IgD-negative memory B cell (primary cell): ENCODE measurements around the gene LMTK3. TPM values are rescaled to one million over a fixed set of nuclear protein-coding genes. Genes with fewer than 3 reads are reported as not detected.

ENCODE experiments used
- H3K27ac Mint-ChIP-seq, 3 donors: one replicate each; pipeline ENCODE4 v1.8.0; 2020 to 2022; ENCODE audit warnings: mild to moderate bottlenecking in 3 of 3, mixed read lengths in 3 of 3, moderate library complexity in 1 of 3
- H3K27me3 Mint-ChIP-seq: one replicate; pipeline ENCODE4 v1.8.0; 2021; ENCODE audit warnings: mixed read lengths
- H3K36me3 Mint-ChIP-seq: one replicate; pipeline ENCODE4 v1.8.0; 2020; ENCODE audit warnings: mild to moderate bottlenecking, mixed read lengths
- H3K4me1 Mint-ChIP-seq, 3 donors: one replicate each; pipeline ENCODE4 v1.8.0; 2020 to 2022; ENCODE audit warnings: mixed read lengths in 3 of 3, mild to moderate bottlenecking in 1 of 3
- H3K4me3 Mint-ChIP-seq, 4 donors: one replicate each; pipeline ENCODE4 v1.8.0; 2020 to 2022; ENCODE audit warnings: mild to moderate bottlenecking in 4 of 4, mixed read lengths in 4 of 4, moderate library complexity in 3 of 4
- H3K9me3 Mint-ChIP-seq, 3 donors: one replicate each; pipeline ENCODE4 v1.8.0; 2020 to 2021; ENCODE audit warnings: mixed read lengths in 3 of 3, mild to moderate bottlenecking in 1 of 3
- polyA plus RNA-seq: library from polyadenylated mRNA; unstranded; fragments of 300-500 nt; fragmentation: Illumina TruSeq; gene quantifications from one replicate; pipeline ENCODE4 v1.2.3, GENCODE V29; 2021

Gene LMTK3
- polyA plus RNA-seq, 1 donor from 2014 or later = not detected

DNA sequence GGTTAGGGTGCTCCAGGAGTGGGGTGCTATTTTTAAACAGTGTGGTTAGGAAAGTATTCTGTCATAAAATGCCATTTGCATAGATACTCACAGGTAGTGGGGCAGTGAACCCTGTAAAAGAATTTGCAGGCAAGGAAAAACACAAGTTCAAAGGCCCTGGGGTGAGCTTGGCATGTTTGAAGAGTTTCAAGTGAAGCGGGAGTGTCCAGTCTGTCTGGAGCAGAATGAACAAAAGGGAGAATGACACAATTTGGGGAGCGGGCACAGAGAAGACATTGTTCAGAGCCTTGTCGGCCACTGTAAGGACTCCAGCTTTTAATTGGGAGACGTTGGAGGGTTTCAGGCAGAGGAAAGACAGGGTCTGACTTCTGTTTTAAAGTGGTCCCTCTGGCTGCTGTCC is 63.1 kb downstream of the LMTK3 start:
- Mint-ChIP-seq H3K4me1 (peaks cover 17 to 24% (median 22%) of the 10 kb centered on the region in 3 donors), H3K36me3 (peaks cover 1% of the 10 kb centered on the region), H3K4me3 (peak overlapping the region in 1 of 4 donors; percentile 79), H3K9me3 (no peaks in the 10 kb centered on the region), H3K27ac (no peak overlapping the region), H3K27me3 (peaks cover 6% of the 10 kb centered on the region)

DNA sequence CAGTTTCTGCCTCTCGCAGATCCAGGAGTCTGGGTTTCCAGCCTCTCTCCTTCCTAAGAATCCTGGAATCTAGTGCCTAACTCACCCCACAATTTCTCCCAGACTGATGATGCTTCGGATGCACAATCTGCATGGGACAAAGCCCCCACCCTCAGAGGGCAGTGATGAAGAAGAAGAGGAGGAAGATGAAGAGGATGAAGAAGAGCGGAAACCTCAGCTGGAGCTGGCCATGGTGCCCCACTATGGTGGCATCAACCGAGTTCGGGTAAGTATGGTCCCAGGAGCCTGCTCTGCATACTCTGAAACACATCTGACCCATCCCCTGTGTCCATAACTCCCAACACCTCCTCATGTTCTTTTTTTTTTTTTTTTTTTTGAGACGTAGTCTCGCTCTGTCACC is 65.1 kb downstream of the LMTK3 start:
- Mint-ChIP-seq H3K27ac (peak overlapping the region in 2 of 3 donors; percentile 78 to 98), H3K4me1 (peaks cover 17 to 24% (median 22%) of the 10 kb centered on the region in 3 donors), H3K4me3 (peak overlapping the region; percentile 94 to 100 (median 98)), H3K9me3 (no peaks in the 10 kb centered on the region), H3K36me3 (peaks cover 1% of the 10 kb centered on the region), H3K27me3 (peaks cover 9% of the 10 kb centered on the region)

DNA sequence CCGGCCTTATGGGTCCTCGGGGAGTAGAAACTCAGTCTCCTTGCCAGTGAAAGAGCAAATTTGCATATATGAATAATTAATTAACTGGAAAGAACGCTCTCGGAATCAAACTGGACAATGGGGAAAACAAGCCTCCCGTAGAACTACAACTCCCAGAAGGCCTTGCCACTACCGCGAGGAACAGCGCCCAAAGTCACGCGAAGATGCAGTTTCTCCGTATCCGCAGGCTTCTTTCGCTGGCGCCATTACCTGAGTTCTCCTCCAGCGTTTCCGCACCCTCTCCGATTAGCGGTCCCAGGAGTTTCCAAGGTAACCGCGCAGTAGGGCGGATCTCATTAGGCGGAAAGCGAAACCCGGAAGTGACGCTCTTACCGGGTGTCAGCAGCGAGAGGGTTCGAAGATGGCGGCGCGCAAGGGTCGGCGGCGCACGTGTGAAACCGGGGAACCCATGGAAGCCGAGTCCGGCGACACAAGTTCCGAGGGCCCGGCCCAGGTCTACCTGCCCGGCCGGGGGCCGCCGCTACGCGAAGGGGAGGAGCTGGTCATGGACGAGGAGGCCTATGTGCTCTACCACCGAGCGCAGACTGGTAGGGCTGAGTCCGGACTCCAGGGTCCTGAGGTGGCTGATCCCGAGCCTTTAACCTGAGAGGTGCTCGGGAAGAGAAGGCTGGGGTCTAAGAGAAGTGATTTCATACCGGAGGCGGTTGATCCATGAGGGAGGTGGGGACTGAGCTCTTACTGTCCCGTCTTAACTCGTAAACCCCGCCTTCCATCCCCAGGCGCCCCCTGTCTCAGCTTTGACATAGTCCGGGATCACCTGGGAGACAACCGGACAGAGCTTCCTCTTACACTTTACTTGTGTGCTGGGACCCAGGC is 65.8 kb downstream of the LMTK3 start, which contains the start of gene GRWD1:
Gene GRWD1 (plus strand): TSS at position 378 of the 876 bp plus-strand sequence. CDS start 23 bp downstream, at position 401.
- Mint-ChIP-seq H3K36me3 (peaks cover 1% of the 10 kb centered on the region), H3K27ac (peak within 1 kb of the TSS; percentile 78 to 100 (median 98)), H3K9me3 (no peaks in the 10 kb centered on the region), H3K4me1 (peaks cover 17 to 24% (median 22%) of the 10 kb centered on the region in 3 donors), H3K4me3 (peak within 1 kb of the TSS; percentile 94 to 100 (median 98)), H3K27me3 (peaks cover 12% of the 10 kb centered on the region)

DNA sequence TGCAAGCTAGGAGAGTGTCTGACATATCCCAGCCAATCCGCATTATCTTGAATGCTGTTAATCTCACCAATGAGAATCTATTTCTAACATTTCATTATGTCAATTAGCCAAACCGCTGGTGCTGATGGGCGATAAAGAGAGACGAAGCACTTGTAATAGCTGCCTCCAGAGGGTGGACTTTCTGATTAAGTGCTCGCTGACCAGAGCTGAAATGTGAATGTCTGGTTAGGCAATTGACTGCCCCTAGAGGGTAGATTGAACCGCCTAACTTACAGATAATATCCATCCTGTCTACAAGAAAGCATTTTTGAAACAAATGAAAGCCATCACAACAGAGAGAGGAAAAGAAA is 66.4 kb downstream of the LMTK3 start:
- Mint-ChIP-seq H3K27ac (peak overlapping the region; percentile 78 to 100 (median 98)), H3K9me3 (no peaks in the 10 kb centered on the region), H3K36me3 (no peaks in the 10 kb centered on the region), H3K4me1 (peaks cover 17 to 24% (median 22%) of the 10 kb centered on the region in 3 donors), H3K4me3 (peak overlapping the region; percentile 94 to 100 (median 98)), H3K27me3 (peaks cover 12% of the 10 kb centered on the region)

DNA sequence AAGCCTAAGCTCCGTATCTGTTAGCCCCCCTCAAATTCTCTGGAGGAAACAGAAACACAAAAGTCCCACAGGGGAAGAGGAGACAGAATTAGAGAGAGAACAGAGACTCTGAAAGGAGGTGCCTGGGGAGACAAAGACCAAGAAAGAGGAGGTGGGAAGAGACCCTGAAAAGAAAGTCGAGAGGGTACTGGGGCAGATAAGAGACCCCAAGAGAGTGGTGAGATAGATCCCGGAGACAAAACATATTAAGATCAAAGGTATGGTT is 66.8 kb downstream of the LMTK3 start:
- H3K4me1 Mint-ChIP-seq = peaks cover 17 to 24% (median 22%) of the 10 kb centered on the region in 3 donors
- H3K27ac Mint-ChIP-seq = peak overlapping the region; percentile 78 to 100 (median 98)
- H3K4me3 Mint-ChIP-seq = peak overlapping the region; percentile 94 to 100 (median 98)
- H3K36me3 Mint-ChIP-seq = no peaks in the 10 kb centered on the region
- H3K9me3 Mint-ChIP-seq = no peaks in the 10 kb centered on the region
- H3K27me3 Mint-ChIP-seq = peaks cover 12% of the 10 kb centered on the region

DNA sequence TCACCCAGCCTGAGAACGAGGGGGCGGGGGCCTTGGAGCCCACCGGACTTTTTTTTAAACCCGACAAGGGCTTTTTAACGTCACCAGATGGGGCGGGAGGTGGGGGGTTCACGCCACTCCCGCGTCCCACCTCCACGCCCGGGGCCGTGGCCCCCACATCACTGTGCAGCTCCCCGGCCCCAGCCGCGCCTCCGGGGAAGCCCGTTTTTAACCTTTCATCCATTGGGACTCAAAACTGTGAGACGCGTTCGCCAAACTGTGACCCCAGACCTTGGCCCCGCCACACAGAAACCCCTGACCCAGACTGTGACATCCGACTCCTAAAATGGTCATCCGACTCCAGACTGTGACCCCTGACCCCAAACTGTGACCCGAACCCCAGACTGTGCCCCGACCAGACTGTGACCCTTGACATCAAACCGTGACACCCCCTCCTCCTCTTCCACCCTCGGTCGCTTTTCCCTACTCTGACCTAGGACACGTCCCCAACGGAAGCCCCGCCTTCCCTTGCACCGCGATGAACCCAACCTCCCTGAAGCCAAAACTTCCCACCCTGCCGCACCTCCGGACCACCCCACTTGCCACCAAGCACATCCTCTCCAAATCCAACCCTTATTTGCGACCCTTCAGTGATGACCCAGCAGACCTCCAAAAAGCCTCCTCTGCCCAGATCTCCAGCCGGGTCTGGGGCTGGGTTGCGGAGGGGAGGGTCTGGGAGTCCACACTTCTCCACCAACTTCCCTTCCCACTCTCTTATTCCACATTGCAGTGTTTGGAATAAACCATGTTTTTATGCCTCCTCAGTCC is 67.3 kb downstream of the LMTK3 start:
- Mint-ChIP-seq H3K27me3 (peaks cover 12% of the 10 kb centered on the region), H3K4me3 (peak overlapping the region; percentile 94 to 100 (median 98)), H3K36me3 (no peaks in the 10 kb centered on the region), H3K4me1 (peaks cover 17 to 24% (median 22%) of the 10 kb centered on the region in 3 donors), H3K27ac (peak overlapping the region; percentile 78 to 100 (median 98)), H3K9me3 (no peaks in the 10 kb centered on the region)

DNA sequence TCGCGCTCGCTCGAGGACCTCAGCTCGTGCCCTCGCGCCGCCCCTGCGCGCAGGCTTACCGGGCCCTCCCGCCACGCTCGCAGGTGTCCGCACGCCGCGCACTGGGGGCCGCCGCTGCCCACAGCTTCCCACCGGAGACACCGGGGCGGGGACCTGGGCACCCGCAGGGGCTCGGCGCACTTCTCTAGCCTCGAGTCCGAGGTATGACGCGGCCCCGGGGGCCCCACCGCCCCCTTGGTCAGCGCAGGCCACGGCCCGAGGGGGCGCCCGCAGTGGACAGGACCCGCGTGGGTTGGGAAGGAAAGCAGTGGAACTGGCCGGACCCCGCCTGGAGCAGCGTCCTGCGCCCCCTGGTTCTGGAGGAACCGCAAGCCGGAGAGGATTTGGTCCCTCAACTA is 67.9 kb downstream of the LMTK3 start:
- Mint-ChIP-seq H3K4me3 (peak overlapping the region in 1 of 4 donors; percentile 97), H3K36me3 (no peaks in the 10 kb centered on the region), H3K27ac (no peak overlapping the region), H3K9me3 (no peaks in the 10 kb centered on the region), H3K27me3 (peaks cover 12% of the 10 kb centered on the region), H3K4me1 (peaks cover 17 to 22% (median 20%) of the 10 kb centered on the region in 3 donors)

DNA sequence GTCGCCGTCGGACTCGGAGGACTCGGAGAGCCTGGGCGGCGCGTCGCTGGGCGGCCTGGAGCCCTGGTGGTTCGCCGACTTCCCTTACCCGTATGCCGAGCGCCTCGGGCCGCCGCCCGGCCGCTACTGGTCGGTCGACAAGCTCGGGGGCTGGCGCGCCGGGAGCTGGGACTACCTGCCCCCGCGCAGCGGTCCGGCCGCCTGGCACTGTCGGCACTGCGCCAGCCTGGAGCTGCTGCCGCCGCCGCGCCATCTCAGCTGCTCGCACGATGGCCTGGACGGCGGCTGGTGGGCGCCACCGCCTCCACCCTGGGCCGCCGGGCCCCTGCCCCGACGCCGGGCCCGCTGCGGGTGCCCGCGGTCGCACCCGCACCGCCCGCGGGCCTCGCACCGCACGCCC is 68.4 kb downstream of the LMTK3 start:
- Mint-ChIP-seq H3K4me1 (peaks cover 16 to 18% (median 17%) of the 10 kb centered on the region in 3 donors), H3K27ac (no peak overlapping the region), H3K36me3 (no peaks in the 10 kb centered on the region), H3K4me3 (no peak overlapping the region), H3K9me3 (no peaks in the 10 kb centered on the region), H3K27me3 (peaks cover 12% of the 10 kb centered on the region)

DNA sequence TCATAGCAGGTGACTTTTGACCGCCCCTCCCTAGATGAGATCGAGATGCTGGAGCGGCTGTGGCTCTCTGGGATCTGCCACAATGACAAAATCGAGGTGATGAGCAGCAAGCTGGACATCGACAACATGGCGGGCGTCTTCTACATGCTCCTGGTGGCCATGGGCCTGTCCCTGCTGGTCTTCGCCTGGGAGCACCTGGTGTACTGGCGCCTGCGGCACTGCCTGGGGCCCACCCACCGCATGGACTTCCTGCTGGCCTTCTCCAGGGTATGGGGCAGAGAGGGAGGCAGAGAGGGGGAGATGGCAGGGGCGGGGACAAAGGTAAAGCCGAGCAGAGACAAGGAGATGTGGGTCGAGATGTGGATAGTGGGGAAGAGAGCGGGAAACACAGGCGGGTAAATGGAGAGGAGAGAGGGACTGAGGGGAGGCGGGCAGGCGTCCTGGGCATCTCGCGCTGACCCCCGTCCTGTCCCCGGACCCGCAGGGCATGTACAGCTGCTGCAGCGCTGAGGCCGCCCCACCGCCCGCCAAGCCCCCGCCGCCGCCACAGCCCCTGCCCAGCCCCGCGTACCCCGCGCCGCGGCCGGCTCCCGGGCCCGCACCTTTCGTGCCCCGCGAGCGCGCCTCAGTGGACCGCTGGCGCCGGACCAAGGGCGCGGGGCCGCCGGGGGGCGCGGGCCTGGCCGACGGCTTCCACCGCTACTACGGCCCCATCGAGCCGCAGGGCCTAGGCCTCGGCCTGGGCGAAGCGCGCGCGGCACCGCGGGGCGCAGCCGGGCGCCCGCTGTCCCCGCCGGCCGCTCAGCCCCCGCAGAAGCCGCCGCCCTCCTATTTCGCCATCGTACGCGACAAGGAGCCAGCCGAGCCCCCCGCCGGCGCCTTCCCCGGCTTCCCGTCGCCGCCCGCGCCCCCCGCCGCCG is 69.3 kb downstream of the LMTK3 start:
- H3K36me3 Mint-ChIP-seq = no peaks in the 10 kb centered on the region

DNA sequence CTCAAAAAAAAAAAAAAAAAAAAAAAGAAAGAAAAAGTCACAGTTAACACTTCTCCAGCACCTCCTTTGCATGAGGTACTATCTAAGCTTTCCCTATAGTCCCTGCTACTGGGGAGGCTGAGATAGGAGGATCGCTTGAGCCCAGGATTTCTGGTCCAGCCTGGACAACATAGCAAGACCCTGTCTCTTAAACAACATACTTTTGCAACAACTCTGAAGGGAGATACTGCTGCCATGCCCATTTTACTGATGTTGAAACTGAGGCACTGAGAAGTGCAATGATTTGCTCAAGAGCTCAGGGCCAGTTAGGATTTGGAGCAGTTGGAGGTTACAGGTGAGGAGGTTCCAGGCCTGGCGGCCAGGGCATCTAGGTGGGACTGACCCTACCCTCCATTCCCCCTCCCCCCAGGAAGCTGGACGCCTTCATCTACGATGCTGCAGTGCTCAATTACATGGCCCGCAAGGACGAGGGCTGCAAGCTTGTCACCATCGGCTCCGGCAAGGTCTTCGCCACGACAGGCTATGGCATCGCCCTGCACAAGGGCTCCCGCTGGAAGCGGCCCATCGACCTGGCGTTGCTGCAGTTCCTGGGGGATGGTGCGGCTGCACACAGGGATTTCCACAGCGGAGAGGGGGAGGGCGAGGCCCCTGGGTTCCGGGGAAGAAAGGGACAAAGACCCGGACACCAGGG is 70.1 kb downstream of the LMTK3 start:
- H3K9me3 Mint-ChIP-seq = no peaks in the 10 kb centered on the region
- H3K27ac Mint-ChIP-seq = peak overlapping the region; percentile 54 to 77 (median 67)
- peak overlapping the region; percentile 44 to 65 (median 54) for H3K4me3 Mint-ChIP-seq
- peaks cover 12 to 17% (median 14%) of the 10 kb centered on the region in 3 donors for H3K4me1 Mint-ChIP-seq
- H3K27me3 Mint-ChIP-seq = peaks cover 22% of the 10 kb centered on the region
- H3K36me3 Mint-ChIP-seq = no peaks in the 10 kb centered on the region

More for the DNA sequence above, 69.3 kb downstream of the LMTK3 start:
- H3K27ac Mint-ChIP-seq = peak overlapping the region in 2 of 3 donors; percentile 54 to 77
- peaks cover 17% of the 10 kb centered on the region for H3K27me3 Mint-ChIP-seq
- H3K9me3 Mint-ChIP-seq = no peaks in the 10 kb centered on the region
- peaks cover 14 to 17% (median 14%) of the 10 kb centered on the region in 3 donors for H3K4me1 Mint-ChIP-seq
- peak overlapping the region in 3 of 4 donors; percentile 27 to 46 (median 46) for H3K4me3 Mint-ChIP-seq

DNA sequence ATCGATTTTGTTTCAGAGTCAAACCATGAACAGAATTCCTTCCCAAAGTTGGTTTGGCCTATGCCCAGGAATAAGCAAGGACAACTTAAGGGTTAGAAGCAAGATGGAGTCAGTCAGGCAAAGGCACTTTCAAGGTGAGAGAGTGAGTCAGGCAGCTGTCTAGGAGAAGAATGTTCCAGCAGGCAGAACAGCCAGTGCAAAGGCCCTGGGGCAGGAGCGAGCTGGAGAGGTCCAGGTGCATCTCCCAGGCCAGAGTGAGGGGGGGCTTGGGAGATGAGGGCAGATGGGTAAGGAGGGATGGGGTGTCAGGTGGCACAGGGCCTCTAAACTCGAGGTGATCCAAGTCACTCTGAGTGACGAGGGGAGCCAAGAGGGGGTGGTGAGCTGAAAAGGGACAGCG is 75.0 kb downstream of the LMTK3 start:
- H3K9me3 Mint-ChIP-seq = no peaks in the 10 kb centered on the region
- peaks cover 22% of the 10 kb centered on the region for H3K27me3 Mint-ChIP-seq
- H3K36me3 Mint-ChIP-seq = no peaks in the 10 kb centered on the region
- H3K4me1 Mint-ChIP-seq = no peaks in the 10 kb centered on the region
- no peak overlapping the region for H3K4me3 Mint-ChIP-seq
- no peak overlapping the region for H3K27ac Mint-ChIP-seq
